HCT116 (cell line): ENCODE results near the gene ALDH3A1. TPM values are rescaled to one million over a fixed set of nuclear protein-coding genes. Genes with fewer than 3 reads are reported as not detected.

ENCODE experiments used
- ATAC-seq: fragments of 200-7000 bp; cut with Tn5 transposase; 2 replicates; pipeline ENCODE4 v1.9.1; 2020; ENCODE audit warnings: mild to moderate bottlenecking, moderate library complexity
- BruUV-seq: library from RNA; stranded (reverse); fragments of 400-500 nt; replicated peaks from 2 replicates; lab custom pipeline; 2021; lab: Mats Ljungman, UMichigan
- CTCF ChIA-PET: fragments of 300-600 bp; sonication (Branson Sonifier 250); formaldehyde crosslinking; loops from one replicate; lab custom pipeline; 2021; ENCODE audit warnings: antibody characterized with exemption; lab: Charles Lee
- POLR2A ChIA-PET: fragments of 300-600, 350-600 bp; sonication (Branson Sonifier 250); formaldehyde crosslinking; loops from one replicate; lab custom pipeline; 2021; ENCODE audit warnings: antibody characterized with exemption; lab: Charles Lee
- RAD21 ChIA-PET, 2 experiments: fragments of 300-600 bp; sonication (Branson Sonifier 250); formaldehyde crosslinking; loops; one replicate each; lab custom pipeline; 2023; ENCODE audit warnings: low total read pairs in 2 of 2; ENCODE audit not compliant: uncharacterized antibody in 2 of 2, unreplicated experiment in 2 of 2, low non-redundant PET in 1 of 2; lab: Charles Lee
- DNase-seq: peaks from one replicate; pipeline ENCODE4 v3.0.0-alpha.2; 2010; ENCODE audit warnings: low read depth, low spot score
- H2AFZ ChIP-seq: fragments of 200-600 bp; shearing (Covaris generic), sonication (generic); 2 replicates; pipeline ENCODE4 v1.6.1; 2017; ENCODE audit warnings: low read depth, mixed run types, mixed read lengths, antibody characterized with exemption, low read length; ENCODE audit not compliant: poor library complexity, severe bottlenecking
- H3K27ac ChIP-seq: 2 replicates; pipeline ENCODE4 v1.5.1; 2012; ENCODE audit warnings: low read depth, low read length
- H3K27me3 ChIP-seq: fragments of 200-600 bp; sonication (generic); 2 replicates; pipeline ENCODE4 v1.6.1; 2016; ENCODE audit warnings: mixed run types, low read length, mixed read lengths; ENCODE audit not compliant: insufficient read depth
- H3K36me3 ChIP-seq, 2 experiments: fragments of 200-500 bp in 1 of 2; fragments of 200-600 bp in 1 of 2; sonication (Bioruptor generic) in 1 of 2; sonication (generic) in 1 of 2; 2 replicates each; pipeline versions ENCODE4 v1.5.1 to v1.6.1; 2014 to 2016; ENCODE audit warnings: low read length in 2 of 2, inconsistent platforms in 1 of 2, mixed read lengths in 1 of 2, mixed run types in 1 of 2; ENCODE audit not compliant: insufficient read depth in 2 of 2, control insufficient read depth in 1 of 2
- H3K4me1 ChIP-seq, 2 experiments: fragments of 200-600 bp in 1 of 2; sonication (generic) in 1 of 2; 2 replicates each; pipeline versions ENCODE4 v1.5.1 to v1.6.1; 2012 to 2017; ENCODE audit warnings: low read length in 2 of 2, inconsistent platforms in 1 of 2, mild to moderate bottlenecking in 1 of 2, mixed read lengths in 1 of 2, mixed run types in 1 of 2, moderate library complexity in 1 of 2; ENCODE audit not compliant: insufficient read depth in 2 of 2, control insufficient read depth in 1 of 2
- H3K4me2 ChIP-seq: fragments of 200-600 bp; sonication (generic); 2 replicates; pipeline ENCODE4 v1.6.1; 2017; ENCODE audit warnings: mixed run types, low read length, mixed read lengths
- H3K4me3 ChIP-seq, 2 experiments: fragments of 200-600 bp in 1 of 2; sonication (generic) in 1 of 2; replicated peaks in 1 of 2; 2 replicates each; pipeline ENCODE4 v1.5.1; 2011 to 2016; ENCODE audit warnings: low read length in 2 of 2, control low read depth in 1 of 2, low read depth in 1 of 2, mild to moderate bottlenecking in 1 of 2, mixed read lengths in 1 of 2, mixed run types in 1 of 2
- H3K79me2 ChIP-seq: fragments of 200-600 bp; sonication (generic); 2 replicates; pipeline ENCODE4 v1.6.1; 2017; ENCODE audit warnings: mild to moderate bottlenecking, mixed run types, low read length, moderate library complexity, mixed read lengths; ENCODE audit not compliant: insufficient read depth
- H3K9ac ChIP-seq: fragments of 200-600 bp; sonication (generic); 2 replicates; pipeline ENCODE4 v1.6.1; 2016; ENCODE audit warnings: low read length, mixed read lengths
- H3K9me2 ChIP-seq: fragments of 200-600 bp; sonication (generic), shearing (Covaris generic); 2 replicates; pipeline ENCODE4 v1.6.1; 2017; ENCODE audit warnings: mixed run types, mild to moderate bottlenecking, moderate library complexity; ENCODE audit not compliant: insufficient read depth
- H3K9me3 ChIP-seq, 2 experiments: fragments of 200-500 bp in 1 of 2; fragments of 200-600 bp in 1 of 2; sonication (Bioruptor generic) in 1 of 2; sonication (generic) in 1 of 2; 2 replicates each; pipeline ENCODE4 v1.6.1; 2014 to 2017; ENCODE audit warnings: low read length in 2 of 2, mixed read lengths in 2 of 2, inconsistent platforms in 1 of 2, low read depth in 1 of 2, mild to moderate bottlenecking in 1 of 2, mixed run types in 1 of 2, moderate library complexity in 1 of 2; ENCODE audit not compliant: control insufficient read depth in 1 of 2, insufficient read depth in 1 of 2
- H4K20me1 ChIP-seq: fragments of 200-600 bp; sonication (generic), shearing (Covaris generic); 2 replicates; pipeline ENCODE4 v1.6.1; 2017; ENCODE audit warnings: mixed run types, mild to moderate bottlenecking, moderate library complexity; ENCODE audit not compliant: insufficient read depth
- CBX3 ChIP-seq: IDR thresholded peaks from 2 replicates; pipeline ENCODE4 v1.6.1; 2012; ENCODE audit warnings: low read depth
- CEBPB ChIP-seq: IDR thresholded peaks from 2 replicates; pipeline ENCODE4 v1.6.1; 2012; ENCODE audit warnings: low read depth
- ELF1 ChIP-seq: IDR thresholded peaks from 2 replicates; pipeline ENCODE4 v1.6.1; 2012; ENCODE audit warnings: low read depth, borderline replicate concordance
- EZH2 ChIP-seq: fragments of 200-600 bp; sonication (generic); IDR thresholded peaks from 2 replicates; pipeline ENCODE4 v1.6.1; 2017; ENCODE audit warnings: antibody characterized with exemption, mixed run types
- FOSL1 ChIP-seq: IDR thresholded peaks from 2 replicates; pipeline ENCODE4 v1.6.1; 2012; ENCODE audit warnings: low read depth
- JUND ChIP-seq: IDR thresholded peaks from 2 replicates; pipeline ENCODE4 v1.6.1; 2012
- POLR2AphosphoS5 ChIP-seq: IDR thresholded peaks from 2 replicates; pipeline ENCODE4 v1.6.1; 2011; ENCODE audit warnings: mild to moderate bottlenecking, low read depth, low read length, moderate library complexity
- SP1 ChIP-seq: IDR thresholded peaks from 2 replicates; pipeline ENCODE4 v1.6.1; 2012; ENCODE audit warnings: low read depth
- SRF ChIP-seq: IDR thresholded peaks from 2 replicates; pipeline ENCODE4 v1.6.1; 2012; ENCODE audit warnings: low read depth
- YY1 ChIP-seq: IDR thresholded peaks from 2 replicates; pipeline ENCODE4 v1.6.1; 2011; ENCODE audit warnings: low read length, low read depth, moderate library complexity, mild to moderate bottlenecking; ENCODE audit not compliant: insufficient replicate concordance; ENCODE audit errors: extremely low read depth
- ZNF274 ChIP-seq: fragments of 200-500 bp; sonication (Bioruptor generic); IDR thresholded peaks from 2 replicates; pipeline ENCODE4 v1.6.1; 2014; ENCODE audit warnings: mild to moderate bottlenecking, low read depth, low read length, inconsistent platforms
- intact Hi-C: fragments of 100-400 bp; cut with micrococcal nuclease; formaldehyde crosslinking; loops from 2 replicates; pipeline ENCODE4 v1.10.0; 2022
- total RNA-seq: library from RNA; stranded (reverse); gene quantifications from one replicate; pipeline ENCODE4 v1.2.1, GENCODE V29; 2021; ENCODE audit not compliant: unreplicated experiment
- TF ChIP-seq, protein P1 (sequence below): IDR thresholded peaks from 2 replicates; pipeline ENCODE4 v1.6.1; 2011; ENCODE audit warnings: mild to moderate bottlenecking, low read length, moderate library complexity; ENCODE audit not compliant: insufficient replicate concordance; ENCODE audit errors: extremely low read depth
- TF ChIP-seq, protein P2 (sequence below): IDR thresholded peaks from 2 replicates; pipeline ENCODE4 v1.6.1; 2012; ENCODE audit warnings: low read depth
- TF ChIP-seq, protein P3 (sequence below), 3 experiments: fragments of 200-600 bp in 1 of 3; sonication (generic) in 1 of 3; IDR thresholded peaks in 2 of 3; conservative IDR thresholded peaks in 1 of 3; 2 replicates each; pipeline ENCODE4 v1.5.1; 2012 to 2017; ENCODE audit warnings: low read depth in 2 of 3, low read length in 2 of 3, antibody characterized with exemption in 1 of 3, borderline replicate concordance in 1 of 3, control low read depth in 1 of 3, mild to moderate bottlenecking in 1 of 3, mixed read lengths in 1 of 3, mixed run types in 1 of 3, moderate library complexity in 1 of 3; ENCODE audit not compliant: insufficient read depth in 1 of 3

ALDH3A1 gene
- total RNA-seq, 1 experiment from 2014 or later, result 0.86 TPM

DNA sequence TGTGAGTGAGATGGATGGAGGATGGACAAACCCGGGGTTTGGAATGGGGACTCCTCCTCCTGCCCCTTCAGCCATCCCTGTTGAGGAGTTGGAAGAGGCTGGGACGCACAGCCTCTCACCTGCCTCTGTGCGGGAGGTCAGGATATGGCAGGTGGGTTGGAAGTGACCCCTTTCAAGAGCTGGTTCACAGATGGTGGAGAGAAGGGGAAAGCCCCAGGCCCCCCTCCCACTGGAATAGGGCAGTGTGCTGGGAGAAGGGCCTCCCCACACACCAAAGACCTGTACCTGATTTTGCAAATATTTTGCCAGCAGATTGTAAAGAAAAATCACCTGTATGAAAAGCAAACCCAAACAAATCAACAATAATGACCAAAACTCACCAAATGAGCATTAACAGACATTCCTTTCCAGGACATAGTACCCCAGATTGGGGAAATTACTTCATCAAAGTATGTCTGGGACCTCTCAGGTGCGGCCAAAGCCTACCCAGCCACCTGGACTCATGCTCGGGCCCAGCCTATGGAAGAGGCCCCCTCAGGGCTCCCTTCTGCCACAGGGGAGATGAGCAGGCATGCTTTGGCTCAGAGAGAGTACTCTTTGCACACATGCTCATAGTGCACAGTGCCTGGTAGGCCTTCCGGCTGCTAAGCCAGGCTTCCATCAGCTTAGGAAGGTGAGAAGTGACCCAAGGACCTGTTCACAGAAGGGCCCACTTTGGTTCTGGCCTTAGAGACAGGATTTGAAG, 39.5 kb downstream of the ALDH3A1 start:
- Histone ChIP-seq H3K4me2 (no peak overlapping the region), H3K4me3 (no peak overlapping the region), H3K79me2 (no peaks in the 10 kb centered on the region), H3K27me3 (no peaks in the 10 kb centered on the region), H2AFZ (no peak overlapping the region), H3K9me2 (no peaks in the 10 kb centered on the region), H3K9me3 (no peaks in the 10 kb centered on the region), H3K27ac (no peak overlapping the region), H3K9ac (no peak overlapping the region), H3K36me3 (no peaks in the 10 kb centered on the region), H4K20me1 (no peaks in the 10 kb centered on the region), H3K4me1 (no peaks in the 10 kb centered on the region; a peak in 1 of 4 replicates)
- no TSS peak for BruUV-seq
- ChIA-PET POLR2A (no interaction called here), CTCF (no interaction called here), RAD21 (no interaction called here)
- TF ChIP-seq EZH2 (no peak), YY1 (no peak), POLR2AphosphoS5 (no peak), SP1 (no peak), JUND (no peak), SRF (no peak), ELF1 (no peak), CEBPB (no peak), ZNF274 (no peak), FOSL1 (no peak), CBX3 (no peak)
- TF ChIP-seq, protein P1, sequence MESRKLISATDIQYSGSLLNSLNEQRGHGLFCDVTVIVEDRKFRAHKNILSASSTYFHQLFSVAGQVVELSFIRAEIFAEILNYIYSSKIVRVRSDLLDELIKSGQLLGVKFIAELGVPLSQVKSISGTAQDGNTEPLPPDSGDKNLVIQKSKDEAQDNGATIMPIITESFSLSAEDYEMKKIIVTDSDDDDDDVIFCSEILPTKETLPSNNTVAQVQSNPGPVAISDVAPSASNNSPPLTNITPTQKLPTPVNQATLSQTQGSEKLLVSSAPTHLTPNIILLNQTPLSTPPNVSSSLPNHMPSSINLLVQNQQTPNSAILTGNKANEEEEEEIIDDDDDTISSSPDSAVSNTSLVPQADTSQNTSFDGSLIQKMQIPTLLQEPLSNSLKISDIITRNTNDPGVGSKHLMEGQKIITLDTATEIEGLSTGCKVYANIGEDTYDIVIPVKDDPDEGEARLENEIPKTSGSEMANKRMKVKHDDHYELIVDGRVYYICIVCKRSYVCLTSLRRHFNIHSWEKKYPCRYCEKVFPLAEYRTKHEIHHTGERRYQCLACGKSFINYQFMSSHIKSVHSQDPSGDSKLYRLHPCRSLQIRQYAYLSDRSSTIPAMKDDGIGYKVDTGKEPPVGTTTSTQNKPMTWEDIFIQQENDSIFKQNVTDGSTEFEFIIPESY, result no peak
- TF ChIP-seq, protein P2, sequence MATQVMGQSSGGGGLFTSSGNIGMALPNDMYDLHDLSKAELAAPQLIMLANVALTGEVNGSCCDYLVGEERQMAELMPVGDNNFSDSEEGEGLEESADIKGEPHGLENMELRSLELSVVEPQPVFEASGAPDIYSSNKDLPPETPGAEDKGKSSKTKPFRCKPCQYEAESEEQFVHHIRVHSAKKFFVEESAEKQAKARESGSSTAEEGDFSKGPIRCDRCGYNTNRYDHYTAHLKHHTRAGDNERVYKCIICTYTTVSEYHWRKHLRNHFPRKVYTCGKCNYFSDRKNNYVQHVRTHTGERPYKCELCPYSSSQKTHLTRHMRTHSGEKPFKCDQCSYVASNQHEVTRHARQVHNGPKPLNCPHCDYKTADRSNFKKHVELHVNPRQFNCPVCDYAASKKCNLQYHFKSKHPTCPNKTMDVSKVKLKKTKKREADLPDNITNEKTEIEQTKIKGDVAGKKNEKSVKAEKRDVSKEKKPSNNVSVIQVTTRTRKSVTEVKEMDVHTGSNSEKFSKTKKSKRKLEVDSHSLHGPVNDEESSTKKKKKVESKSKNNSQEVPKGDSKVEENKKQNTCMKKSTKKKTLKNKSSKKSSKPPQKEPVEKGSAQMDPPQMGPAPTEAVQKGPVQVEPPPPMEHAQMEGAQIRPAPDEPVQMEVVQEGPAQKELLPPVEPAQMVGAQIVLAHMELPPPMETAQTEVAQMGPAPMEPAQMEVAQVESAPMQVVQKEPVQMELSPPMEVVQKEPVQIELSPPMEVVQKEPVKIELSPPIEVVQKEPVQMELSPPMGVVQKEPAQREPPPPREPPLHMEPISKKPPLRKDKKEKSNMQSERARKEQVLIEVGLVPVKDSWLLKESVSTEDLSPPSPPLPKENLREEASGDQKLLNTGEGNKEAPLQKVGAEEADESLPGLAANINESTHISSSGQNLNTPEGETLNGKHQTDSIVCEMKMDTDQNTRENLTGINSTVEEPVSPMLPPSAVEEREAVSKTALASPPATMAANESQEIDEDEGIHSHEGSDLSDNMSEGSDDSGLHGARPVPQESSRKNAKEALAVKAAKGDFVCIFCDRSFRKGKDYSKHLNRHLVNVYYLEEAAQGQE, result no peak
- TF ChIP-seq, protein P3, sequence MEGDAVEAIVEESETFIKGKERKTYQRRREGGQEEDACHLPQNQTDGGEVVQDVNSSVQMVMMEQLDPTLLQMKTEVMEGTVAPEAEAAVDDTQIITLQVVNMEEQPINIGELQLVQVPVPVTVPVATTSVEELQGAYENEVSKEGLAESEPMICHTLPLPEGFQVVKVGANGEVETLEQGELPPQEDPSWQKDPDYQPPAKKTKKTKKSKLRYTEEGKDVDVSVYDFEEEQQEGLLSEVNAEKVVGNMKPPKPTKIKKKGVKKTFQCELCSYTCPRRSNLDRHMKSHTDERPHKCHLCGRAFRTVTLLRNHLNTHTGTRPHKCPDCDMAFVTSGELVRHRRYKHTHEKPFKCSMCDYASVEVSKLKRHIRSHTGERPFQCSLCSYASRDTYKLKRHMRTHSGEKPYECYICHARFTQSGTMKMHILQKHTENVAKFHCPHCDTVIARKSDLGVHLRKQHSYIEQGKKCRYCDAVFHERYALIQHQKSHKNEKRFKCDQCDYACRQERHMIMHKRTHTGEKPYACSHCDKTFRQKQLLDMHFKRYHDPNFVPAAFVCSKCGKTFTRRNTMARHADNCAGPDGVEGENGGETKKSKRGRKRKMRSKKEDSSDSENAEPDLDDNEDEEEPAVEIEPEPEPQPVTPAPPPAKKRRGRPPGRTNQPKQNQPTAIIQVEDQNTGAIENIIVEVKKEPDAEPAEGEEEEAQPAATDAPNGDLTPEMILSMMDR (IDR thresholded peaks at IDR 0.05 in 2 of 3, conservative IDR thresholded peaks at IDR 0.05 in 1 of 3; ENCODE audit: borderline replicate concordance in 1 of 3, insufficient read depth in 1 of 3, low read depth in 2 of 3, low read length in 2 of 3), result no peak
- intact Hi-C loops, result no loop called here
- ATAC-seq, result no peak
- DNase-seq, result no peak
